Glomerular endothelial cell (primary cell): ENCODE measurements around the gene RBMS1. TPM values are rescaled to one million over a fixed set of nuclear protein-coding genes. Genes with fewer than 3 reads are reported as not detected.

ENCODE experiments used
- DNase-seq: peaks from one replicate; pipeline ENCODE4 v3.0.0-alpha.2; 2011; ENCODE audit warnings: low read depth, low spot score; ENCODE audit errors: extremely low read depth
- total RNA-seq: library from RNA; depleted of rRNA; stranded (reverse); fragments of >200 nt; gene quantifications from 2 replicates; pipeline ENCODE4 v1.2.3, GENCODE V29; 2015

The RBMS1 gene
- total RNA-seq, 1 donor from 2014 or later, result 69.7 TPM

- DNase-seq, result no peak
Measured at GRCh38 chr2:160315337-160315736, 178.3 kb downstream of the RBMS1 start.

GRCh38 chr2:160310118-160310828 is 183.3 kb downstream of the RBMS1 start:
- no peak for DNase-seq

- DNase-seq, result no peak
Measured at GRCh38 chr2:160309585-160309984, 184.0 kb downstream of the RBMS1 start.

GRCh38 chr2:160308915-160309314 is 184.7 kb downstream of the RBMS1 start:
- no peak for DNase-seq

- DNase-seq, result no peak
Measured at GRCh38 chr2:160308476-160308875, 185.1 kb downstream of the RBMS1 start.

GRCh38 chr2:160306985-160307384 is 186.6 kb downstream of the RBMS1 start:
- no peak for DNase-seq

- DNase-seq, result no peak
Measured at GRCh38 chr2:160305081-160305750, 188.4 kb downstream of the RBMS1 start.

- no peak for DNase-seq
Measured at GRCh38 chr2:160303527-160303926, 190.1 kb downstream of the RBMS1 start.

GRCh38 chr2:160303076-160303475 is 190.5 kb downstream of the RBMS1 start:
- no peak for DNase-seq

- DNase-seq, result no peak
Measured at GRCh38 chr2:160301420-160301819, 192.2 kb downstream of the RBMS1 start.

GRCh38 chr2:160300203-160300602 is 193.4 kb downstream of the RBMS1 start:
- no peak for DNase-seq

GRCh38 chr2:160299540-160299939 is 194.1 kb downstream of the RBMS1 start:
- DNase-seq, result no peak

GRCh38 chr2:160298960-160299359 is 194.6 kb downstream of the RBMS1 start:
- DNase-seq, result no peak

GRCh38 chr2:160295519-160296207 is 197.9 kb downstream of the RBMS1 start:
- DNase-seq, result no peak

- no peak for DNase-seq
Measured at GRCh38 chr2:160294889-160295288, 198.7 kb downstream of the RBMS1 start.

- no peak for DNase-seq
Measured at GRCh38 chr2:160294339-160294803, 199.2 kb downstream of the RBMS1 start.

- no peak for DNase-seq
Measured at GRCh38 chr2:160293391-160294091, 200.1 kb downstream of the RBMS1 start.

- no peak for DNase-seq
Measured at GRCh38 chr2:160292225-160292624, 201.4 kb downstream of the RBMS1 start.

- DNase-seq, result no peak
Measured at GRCh38 chr2:160291382-160291781, 202.2 kb downstream of the RBMS1 start.

- DNase-seq, result no peak
Measured at GRCh38 chr2:160290598-160290997, 203.0 kb downstream of the RBMS1 start.

- DNase-seq, result no peak
Measured at GRCh38 chr2:160289831-160290230, 203.8 kb downstream of the RBMS1 start.
